OCI-LY1 (cell line): ENCODE data around the gene CCDC159.
A peak's percentile ranks its signal among the peaks of the same experiment; 100 is the strongest.

Source experiments
- H2AFZ ChIP-seq: fragments of 200-600 bp; sonication (generic), shearing (Covaris generic); 2 replicates; pipeline ENCODE4 v1.6.0; 2014; ENCODE audit warnings: antibody characterized with exemption, mild to moderate bottlenecking, low read length
- H3F3A ChIP-seq: fragments of 200-600 bp; sonication (generic), shearing (Covaris generic); 2 replicates; pipeline ENCODE4 v1.6.0; 2014; ENCODE audit warnings: mild to moderate bottlenecking, antibody characterized with exemption, low read length, moderate library complexity; ENCODE audit not compliant: insufficient read depth
- H3K27ac ChIP-seq: fragments of 200-600 bp; sonication (generic); 2 replicates; pipeline ENCODE4 v1.5.1; 2014; ENCODE audit warnings: low read length, mixed run types, mild to moderate bottlenecking, low read depth; ENCODE audit not compliant: poor library complexity, severe bottlenecking
- H3K27me3 ChIP-seq: fragments of 200-600 bp; sonication (generic); 2 replicates; pipeline ENCODE4 v1.6.0; 2014; ENCODE audit warnings: antibody characterized with exemption, mild to moderate bottlenecking, low read length, moderate library complexity; ENCODE audit not compliant: insufficient read depth
- H3K36me3 ChIP-seq: fragments of 200-600 bp; sonication (generic); 2 replicates; pipeline ENCODE4 v1.6.1; 2014; ENCODE audit warnings: mild to moderate bottlenecking, antibody characterized with exemption, low read length, moderate library complexity, mixed read lengths; ENCODE audit not compliant: insufficient read depth
- H3K4me1 ChIP-seq: fragments of 200-600 bp; sonication (generic); 2 replicates; pipeline ENCODE4 v1.5.1; 2014; ENCODE audit warnings: mild to moderate bottlenecking, low read length, moderate library complexity; ENCODE audit not compliant: insufficient read depth, severe bottlenecking
- H3K4me2 ChIP-seq: fragments of 200-600 bp; sonication (generic), shearing (Covaris generic); 2 replicates; pipeline ENCODE4 v1.6.1; 2014; ENCODE audit warnings: low read length
- H3K4me3 ChIP-seq: fragments of 200-600 bp; sonication (generic); 2 replicates; pipeline ENCODE4 v1.5.1; 2014; ENCODE audit warnings: low read length, low read depth, mild to moderate bottlenecking, mixed read lengths; ENCODE audit not compliant: poor library complexity, severe bottlenecking
- H3K79me2 ChIP-seq: fragments of 200-600 bp; shearing (Covaris generic); 2 replicates; pipeline ENCODE4 v1.6.1; 2016; ENCODE audit warnings: mixed run types, low read length, mixed read lengths; ENCODE audit not compliant: insufficient read depth
- H3K9ac ChIP-seq: fragments of 200-600 bp; sonication (generic), shearing (Covaris generic); 2 replicates; pipeline ENCODE4 v1.6.1; 2014; ENCODE audit warnings: mild to moderate bottlenecking, low read length, mixed read lengths
- H3K9me2 ChIP-seq: fragments of 200-600 bp; sonication (generic), shearing (Covaris generic); 2 replicates; pipeline ENCODE4 v1.6.1; 2014; ENCODE audit warnings: low read depth, mild to moderate bottlenecking, low read length, mixed read lengths
- H3K9me3 ChIP-seq: fragments of 200-600 bp; shearing (Covaris generic); 2 replicates; pipeline ENCODE4 v1.6.1; 2014; ENCODE audit warnings: low read length, mixed read lengths
- H4K20me1 ChIP-seq: fragments of 200-600 bp; sonication (generic), shearing (Covaris generic); 2 replicates; pipeline ENCODE4 v1.6.0; 2016; ENCODE audit warnings: mild to moderate bottlenecking, low read length; ENCODE audit not compliant: insufficient read depth
- CTCF ChIP-seq: fragments of 200-600 bp; sonication (generic), shearing (Covaris generic); IDR thresholded peaks from 2 replicates; pipeline ENCODE4 v1.5.1; 2017; ENCODE audit warnings: mild to moderate bottlenecking, antibody characterized with exemption, low read length, moderate library complexity, mixed read lengths
- EZH2 ChIP-seq: fragments of 200-600 bp; sonication (generic), shearing (Covaris generic); IDR thresholded peaks from 2 replicates; pipeline ENCODE4 v1.8.0; 2017; ENCODE audit warnings: borderline replicate concordance, mixed run types, mild to moderate bottlenecking, antibody characterized with exemption, low read length, moderate library complexity, mixed read lengths

Gene CCDC159, protein sequence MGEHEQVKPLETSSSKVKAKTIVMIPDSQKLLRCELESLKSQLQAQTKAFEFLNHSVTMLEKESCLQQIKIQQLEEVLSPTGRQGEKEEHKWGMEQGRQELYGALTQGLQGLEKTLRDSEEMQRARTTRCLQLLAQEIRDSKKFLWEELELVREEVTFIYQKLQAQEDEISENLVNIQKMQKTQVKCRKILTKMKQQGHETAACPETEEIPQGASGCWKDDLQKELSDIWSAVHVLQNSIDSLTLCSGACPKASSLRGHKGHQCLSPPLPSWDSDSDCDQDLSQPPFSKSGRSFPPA

DNA sequence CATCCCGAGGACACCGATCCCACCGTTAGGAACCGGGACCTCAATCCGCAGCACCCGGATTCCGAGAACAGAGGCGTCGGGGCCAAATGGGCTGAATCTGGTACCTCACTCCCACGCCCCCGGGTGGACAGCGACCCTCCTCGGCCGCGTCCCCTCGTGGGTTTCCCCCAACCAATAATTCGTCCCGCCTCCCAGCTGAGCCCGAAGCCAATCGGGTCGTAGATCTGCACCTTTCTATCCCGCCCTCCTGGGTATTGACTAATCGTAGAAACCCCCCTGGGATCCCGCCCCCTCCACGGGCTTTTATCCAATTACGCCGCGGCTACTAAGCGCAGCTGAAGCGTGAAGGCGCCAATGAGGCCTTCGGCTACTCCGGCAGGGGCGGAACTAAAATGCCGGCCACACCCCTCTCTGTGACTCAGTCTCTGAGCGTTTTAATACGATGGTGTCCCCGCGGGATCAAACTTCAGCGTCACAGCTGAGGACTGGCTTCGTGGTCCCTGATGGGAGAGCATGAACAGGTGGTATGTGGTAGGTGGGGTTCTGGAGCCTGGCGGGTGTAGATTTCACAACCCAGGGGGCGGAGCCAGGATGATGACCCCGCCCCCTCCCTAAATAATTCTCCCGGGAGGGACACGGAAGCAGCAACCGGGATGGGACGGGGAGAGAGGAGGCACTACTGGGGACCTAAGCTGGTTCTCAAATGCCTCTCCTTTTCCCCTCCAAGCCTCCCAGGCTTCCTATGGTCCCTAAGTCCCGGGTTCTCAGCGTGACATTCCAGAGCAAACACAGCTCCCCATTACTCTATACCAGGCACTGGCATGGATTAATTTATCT, at the start of gene CCDC159, which contains the start of gene TMEM205:
Gene CCDC159, plus strand, starts transcription at position 416 of the 837 bp plus-strand sequence. Its CDS starts 88 bp downstream, at position 504.
Gene TMEM205, minus strand, starts transcription at position 165 of the 837 bp plus-strand sequence. CDS start 649 bp downstream, outside the sequence.
- TF ChIP-seq CTCF (peak; percentile 37; the same call in 1 of the 2 replicates), EZH2 (no peak)
- Histone ChIP-seq H3K79me2 (no peaks in the 10 kb centered on the region), H3F3A (no peaks in the 10 kb centered on the region), H3K4me2 (peak within 1 kb of the TSS; percentile 80), H3K9ac (peak within 1 kb of the TSS; percentile 82), H3K9me3 (no peaks in the 10 kb centered on the region), H3K27me3 (no peaks in the 10 kb centered on the region), H3K4me3 (peak within 1 kb of the TSS; percentile 79), H3K36me3 (peaks cover 10% of the 10 kb centered on the region), H4K20me1 (no peaks in the 10 kb centered on the region), H3K4me1 (peaks cover 31% of the 10 kb centered on the region), H3K27ac (peak within 1 kb of the TSS; percentile 30), H3K9me2 (no peaks in the 10 kb centered on the region), H2AFZ (no peak within 1 kb of the TSS)

GRCh38 chr19:11299946-11300810, 46.1 kb upstream of the CCDC159 start:
- Histone ChIP-seq H3F3A (no peaks in the 10 kb centered on the region), H4K20me1 (no peaks in the 10 kb centered on the region), H3K27me3 (no peaks in the 10 kb centered on the region; the same call in 1 of the 2 replicates), H3K9me3 (no peaks in the 10 kb centered on the region), H3K9ac (no peak overlapping the region), H3K4me3 (no peak overlapping the region), H3K27ac (no peak overlapping the region), H3K4me2 (no peak overlapping the region), H2AFZ (no peak overlapping the region), H3K36me3 (no peaks in the 10 kb centered on the region), H3K4me1 (no peaks in the 10 kb centered on the region), H3K79me2 (no peaks in the 10 kb centered on the region), H3K9me2 (no peaks in the 10 kb centered on the region)
- TF ChIP-seq EZH2 (no peak), CTCF (no peak)

DNA sequence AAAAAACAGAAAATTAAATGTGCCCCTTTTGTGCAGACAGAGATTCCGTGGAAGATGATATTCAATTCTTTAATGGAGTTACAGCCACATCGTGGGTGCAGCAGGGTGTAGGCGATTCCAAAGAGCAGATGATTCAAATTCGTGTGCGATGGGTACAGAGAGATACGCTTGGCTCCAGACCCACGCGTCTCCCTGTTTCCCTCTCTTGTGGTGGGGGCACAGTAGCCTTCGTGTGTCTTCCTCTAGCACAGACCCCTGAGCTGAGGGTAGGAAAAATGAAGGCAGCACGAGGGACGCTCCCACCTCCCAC, 45.6 kb upstream of the CCDC159 start:
- TF ChIP-seq EZH2 = no peak
- TF ChIP-seq CTCF = no peak
- no peaks in the 10 kb centered on the region for H3F3A ChIP-seq
- H3K27me3 ChIP-seq = no peaks in the 10 kb centered on the region; the same call in 1 of the 2 replicates
- no peak overlapping the region for H3K9ac ChIP-seq
- no peak overlapping the region for H3K27ac ChIP-seq
- no peaks in the 10 kb centered on the region for H3K36me3 ChIP-seq
- H3K4me3 ChIP-seq = no peak overlapping the region
- no peak overlapping the region for H2AFZ ChIP-seq
- H3K4me1 ChIP-seq = no peaks in the 10 kb centered on the region
- no peaks in the 10 kb centered on the region for H4K20me1 ChIP-seq
- no peaks in the 10 kb centered on the region for H3K9me3 ChIP-seq
- H3K4me2 ChIP-seq = no peak overlapping the region
- H3K79me2 ChIP-seq = no peaks in the 10 kb centered on the region
- no peaks in the 10 kb centered on the region for H3K9me2 ChIP-seq
